GM12872 (cell line): Measurements from ENCODE around the gene SLC27A1.
A peak's percentile ranks its signal among the peaks of the same experiment; 100 is the strongest.

Experiments used
- TF ChIP-seq, protein P1 (sequence below): IDR thresholded peaks from 3 replicates; pipeline ENCODE4 v1.5.1; 2011; ENCODE audit warnings: low read depth, mild to moderate bottlenecking, low read length, moderate library complexity; ENCODE audit not compliant: insufficient read depth

SLC27A1 gene

DNA sequence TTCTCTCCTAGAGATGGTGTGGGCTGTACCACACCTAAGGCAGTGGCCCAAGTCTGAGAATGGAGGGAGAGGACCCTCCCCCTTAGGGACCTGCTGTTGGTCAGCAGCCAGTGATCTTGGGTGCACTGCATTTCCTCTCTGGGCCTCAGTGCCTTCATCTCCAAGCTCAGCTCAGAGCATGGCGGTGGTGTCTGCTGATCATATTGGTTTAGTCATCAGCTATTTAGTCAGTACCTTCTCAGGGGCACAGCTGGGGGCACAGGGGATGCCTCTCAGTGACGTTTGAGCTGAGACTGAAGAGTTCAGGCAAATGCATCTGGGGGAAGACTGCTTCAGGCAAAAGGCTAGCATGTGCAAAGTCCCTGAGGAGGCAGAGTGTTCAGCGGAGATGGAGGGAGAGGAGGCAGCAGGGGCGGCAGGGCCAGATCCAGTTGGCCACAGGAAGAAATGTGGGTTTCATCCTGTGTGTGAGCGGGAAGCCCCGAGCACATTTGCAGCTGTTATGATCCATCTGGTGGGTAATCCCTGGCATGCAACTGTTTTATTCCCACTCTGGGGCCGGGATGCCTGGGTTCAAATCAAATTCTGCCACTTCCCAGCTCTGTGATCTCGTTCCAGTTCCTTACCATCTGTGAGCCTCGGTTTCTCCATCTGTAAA lies 25.4 kb downstream of the SLC27A1 start:
- TF ChIP-seq, protein P1, sequence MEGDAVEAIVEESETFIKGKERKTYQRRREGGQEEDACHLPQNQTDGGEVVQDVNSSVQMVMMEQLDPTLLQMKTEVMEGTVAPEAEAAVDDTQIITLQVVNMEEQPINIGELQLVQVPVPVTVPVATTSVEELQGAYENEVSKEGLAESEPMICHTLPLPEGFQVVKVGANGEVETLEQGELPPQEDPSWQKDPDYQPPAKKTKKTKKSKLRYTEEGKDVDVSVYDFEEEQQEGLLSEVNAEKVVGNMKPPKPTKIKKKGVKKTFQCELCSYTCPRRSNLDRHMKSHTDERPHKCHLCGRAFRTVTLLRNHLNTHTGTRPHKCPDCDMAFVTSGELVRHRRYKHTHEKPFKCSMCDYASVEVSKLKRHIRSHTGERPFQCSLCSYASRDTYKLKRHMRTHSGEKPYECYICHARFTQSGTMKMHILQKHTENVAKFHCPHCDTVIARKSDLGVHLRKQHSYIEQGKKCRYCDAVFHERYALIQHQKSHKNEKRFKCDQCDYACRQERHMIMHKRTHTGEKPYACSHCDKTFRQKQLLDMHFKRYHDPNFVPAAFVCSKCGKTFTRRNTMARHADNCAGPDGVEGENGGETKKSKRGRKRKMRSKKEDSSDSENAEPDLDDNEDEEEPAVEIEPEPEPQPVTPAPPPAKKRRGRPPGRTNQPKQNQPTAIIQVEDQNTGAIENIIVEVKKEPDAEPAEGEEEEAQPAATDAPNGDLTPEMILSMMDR, result no peak

DNA sequence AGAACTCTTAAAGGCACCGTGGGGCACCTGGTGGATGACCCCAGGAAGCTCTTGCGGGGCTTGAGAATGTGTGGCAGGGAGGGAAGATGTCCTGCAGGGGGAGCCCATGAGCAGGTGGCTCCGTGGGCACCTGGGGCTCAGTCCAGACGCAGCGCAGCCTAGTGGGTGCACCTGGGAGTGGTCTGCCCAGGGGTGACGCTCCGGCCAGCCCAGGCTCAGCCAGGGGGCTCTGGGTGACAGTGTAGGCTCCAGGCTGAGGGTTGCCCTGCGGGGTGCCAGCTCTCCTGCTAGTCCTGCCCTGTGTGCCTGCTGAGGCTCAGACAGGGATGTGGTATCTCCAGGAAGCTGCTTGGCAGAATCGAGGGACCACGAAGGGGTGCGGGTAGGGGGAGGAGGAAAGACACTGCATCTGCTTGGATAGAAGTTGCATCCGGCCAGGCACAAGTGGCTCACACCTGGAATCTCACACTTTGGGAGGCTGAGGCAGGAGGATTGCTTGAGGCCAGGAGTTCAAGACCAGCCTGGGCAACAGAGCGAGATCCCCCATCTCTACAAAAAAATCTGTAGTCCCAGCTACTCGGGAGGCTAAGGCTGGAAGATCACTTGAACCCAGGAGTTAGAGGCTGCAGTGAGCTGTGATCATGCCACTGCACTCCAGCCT lies 26.1 kb downstream of the SLC27A1 start:
- TF ChIP-seq, protein P1, result peak; percentile 100

DNA sequence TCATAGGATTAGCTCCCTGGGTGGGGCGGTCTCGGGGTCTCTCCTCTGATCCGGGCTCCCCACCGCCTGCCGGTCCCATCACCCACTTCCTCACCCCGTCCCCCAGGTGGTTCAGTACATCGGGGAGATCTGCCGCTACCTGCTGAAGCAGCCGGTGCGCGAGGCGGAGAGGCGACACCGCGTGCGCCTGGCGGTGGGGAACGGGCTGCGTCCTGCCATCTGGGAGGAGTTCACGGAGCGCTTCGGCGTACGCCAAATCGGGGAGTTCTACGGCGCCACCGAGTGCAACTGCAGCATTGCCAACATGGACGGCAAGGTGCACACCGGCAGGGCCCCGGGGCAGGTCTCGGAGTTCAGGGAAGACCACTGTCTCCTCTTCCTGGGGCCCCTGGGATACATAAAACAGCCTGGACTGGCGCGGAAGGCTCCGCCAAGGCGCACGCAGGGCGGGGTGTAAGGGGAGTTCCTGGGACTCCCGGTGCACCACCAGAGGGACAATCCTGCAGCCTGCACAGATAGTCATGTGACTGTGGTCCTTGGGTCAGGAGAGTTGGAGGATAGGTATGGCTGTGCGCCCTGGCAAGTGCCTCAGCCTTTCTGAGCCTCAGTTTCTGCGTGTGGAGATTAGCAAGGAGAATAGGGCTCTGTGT lies 26.9 kb downstream of the SLC27A1 start:
- TF ChIP-seq, protein P1, result no peak

DNA sequence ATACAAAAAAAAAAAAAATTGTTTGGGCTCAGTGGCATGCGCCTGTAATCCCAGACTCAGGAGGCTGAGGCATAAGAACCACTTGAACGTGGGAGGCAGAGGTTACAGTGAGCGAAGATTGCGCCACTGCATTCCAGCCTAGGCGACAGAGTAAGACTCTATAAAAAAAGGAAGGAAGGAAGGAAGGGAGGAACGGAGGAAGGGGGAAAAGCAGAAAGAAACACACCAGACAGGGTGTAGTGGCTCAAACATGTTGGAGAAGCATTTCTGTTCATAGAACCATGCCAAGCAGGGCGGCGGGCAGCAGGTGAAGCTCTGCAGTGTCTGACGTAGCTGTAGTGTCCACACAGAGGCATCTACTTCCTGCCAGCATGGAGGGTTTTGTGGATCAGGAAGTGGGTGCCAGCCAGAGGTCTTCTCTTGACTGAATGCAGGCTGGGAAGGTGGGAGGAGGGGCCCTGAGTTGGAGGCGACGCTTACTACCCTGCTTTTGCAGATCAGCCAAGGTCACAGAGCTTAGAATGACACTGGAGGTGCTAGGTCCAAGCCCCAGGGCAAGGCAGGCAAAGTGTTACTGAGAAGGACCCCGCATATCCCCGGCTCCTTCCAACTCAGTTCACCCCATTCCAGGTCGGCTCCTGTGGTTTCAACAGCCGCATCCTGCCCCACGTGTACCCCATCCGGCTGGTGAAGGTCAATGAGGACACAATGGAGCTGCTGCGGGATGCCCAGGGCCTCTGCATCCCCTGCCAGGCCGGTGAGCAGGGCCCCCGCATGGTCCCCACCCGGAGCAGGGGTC lies 29.5 kb downstream of the SLC27A1 start:
- TF ChIP-seq, protein P1, result no peak

DNA sequence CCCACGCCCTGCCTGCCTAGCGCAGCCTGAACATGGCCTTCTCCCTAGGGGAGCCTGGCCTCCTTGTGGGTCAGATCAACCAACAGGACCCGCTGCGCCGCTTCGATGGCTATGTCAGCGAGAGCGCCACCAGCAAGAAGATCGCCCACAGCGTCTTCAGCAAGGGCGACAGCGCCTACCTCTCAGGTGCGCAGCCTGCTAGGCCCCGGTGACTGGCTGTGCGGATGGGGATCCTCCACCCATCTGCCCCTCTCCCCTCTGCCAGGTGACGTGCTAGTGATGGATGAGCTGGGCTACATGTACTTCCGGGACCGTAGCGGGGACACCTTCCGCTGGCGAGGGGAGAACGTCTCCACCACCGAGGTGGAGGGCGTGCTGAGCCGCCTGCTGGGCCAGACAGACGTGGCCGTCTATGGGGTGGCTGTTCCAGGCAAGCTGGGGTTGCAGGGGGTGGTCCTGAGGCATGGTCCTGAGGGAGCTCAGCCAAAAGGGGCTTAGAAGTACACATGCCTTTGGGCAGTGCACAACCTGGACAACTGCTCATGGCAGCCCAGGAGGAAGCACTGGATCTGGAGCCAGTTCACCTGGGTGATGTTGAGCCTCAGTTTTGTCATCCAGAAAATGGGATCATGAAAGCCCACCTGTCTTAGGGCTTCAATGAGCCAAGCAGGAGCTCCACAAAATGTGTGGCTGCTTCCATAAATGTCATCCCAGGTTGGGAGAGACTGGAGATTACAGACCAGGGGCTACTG lies 30.3 kb downstream of the SLC27A1 start:
- TF ChIP-seq, protein P1, result no peak

DNA sequence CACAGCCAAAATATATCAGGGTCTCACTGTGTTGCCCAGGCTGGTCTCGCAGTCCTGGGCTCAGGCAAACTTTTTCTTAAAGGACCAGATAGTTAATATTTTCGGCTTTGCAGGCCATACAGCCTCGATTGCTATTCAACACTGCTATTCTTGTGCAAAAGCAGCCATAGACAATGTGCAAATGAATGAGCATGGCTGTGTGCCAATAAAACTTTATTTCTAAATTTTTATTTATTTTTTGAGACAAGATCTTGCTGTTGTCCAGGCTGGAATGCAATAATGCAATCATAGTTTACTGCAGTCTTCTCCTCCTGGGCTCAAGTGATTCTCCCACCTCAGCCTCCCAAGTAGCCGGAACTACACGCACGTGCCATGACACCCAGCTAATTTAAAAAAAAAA lies 32.9 kb downstream of the SLC27A1 start:
- TF ChIP-seq, protein P1, result no peak
